Natural killer cell (primary cell): ENCODE measurements around the gene TMBIM6. TPM values are rescaled to one million over a fixed set of nuclear protein-coding genes. Genes with fewer than 3 reads are reported as not detected.

Source experiments
- total RNA-seq, 4 donors: library from RNA; stranded (reverse); fragments of 120-200 nt in 1 of 4; gene quantifications; one replicate each; pipeline versions ENCODE4 v1.2.3 to v1.2.4, GENCODE V29; 2013 to 2022

The TMBIM6 gene
- total RNA-seq, 3 donors from 2014 or later (not counting 1 experiment from before 2014, with no cell fraction given) = 326 to 375 (median 366) TPM

Other genes starting within 250 kb of the TMBIM6 start
- gene KCNH3, start 202.5 kb upstream of the TMBIM6 start, total RNA-seq = 1 to 10 TPM; 1.2 to 1.7 (median 1.6) TPM
- gene MCRS1, start 173.4 kb upstream of the TMBIM6 start, total RNA-seq = 10 to 100 TPM; 78.4 to 96.5 (median 83.9) TPM
- gene FAM186B, start 135.9 kb upstream of the TMBIM6 start, total RNA-seq = under 1 TPM; 0.56 to 0.85 (median 0.77) TPM
- gene PRPF40B, start 118.0 kb upstream of the TMBIM6 start, total RNA-seq = 1 to 10 TPM; 5.6 to 6.8 (median 5.9) TPM
- gene FMNL3, start 34.2 kb upstream of the TMBIM6 start, total RNA-seq = 10 to 100 TPM; 54.2 to 82.6 (median 58.7) TPM
- gene NCKAP5L, start 86.9 kb downstream of the TMBIM6 start, total RNA-seq = 10 to 100 TPM; 16.7 to 19.3 (median 16.8) TPM
- 1 to 10 TPM; 4.0 to 6.0 (median 4.4) TPM for gene BCDIN3D, start 101.5 kb downstream of the TMBIM6 start, total RNA-seq
- under 1 TPM in 2 of 3 donors, not detected in 1; 0.09 to 0.57 TPM for gene FAIM2, start 162.3 kb downstream of the TMBIM6 start, total RNA-seq
- gene AQP2, start 209.2 kb downstream of the TMBIM6 start, total RNA-seq = not detected
- gene AQP5, start 220.3 kb downstream of the TMBIM6 start, total RNA-seq = not detected
- gene AQP6, start 231.4 kb downstream of the TMBIM6 start, total RNA-seq = not detected